Activated CD8-positive, alpha-beta memory T cell treated with anti-CD3 and anti-CD28 coated beads for 36 hours (primary cell): ENCODE measurements around the gene NPM1. TPM values are rescaled to one million over a fixed set of nuclear protein-coding genes. Genes with fewer than 3 reads are reported as not detected.

Experiments
- CTCF ChIA-PET: fragments of 350-600 bp; sonication (Branson Sonifier 250); formaldehyde crosslinking; loops from one replicate; lab custom pipeline; 2021; ENCODE audit warnings: antibody characterized with exemption; lab: Charles Lee
- POLR2A ChIA-PET: fragments of 350-600 bp; sonication (Branson Sonifier 250); formaldehyde crosslinking; loops from one replicate; lab custom pipeline; 2021; ENCODE audit warnings: antibody characterized with exemption; lab: Charles Lee
- total RNA-seq, 2 experiments: library from RNA; stranded (reverse); gene quantifications; one replicate each; pipeline ENCODE4 v1.2.3, GENCODE V29; 2021

Gene NPM1
- total RNA-seq, 2 experiments from 2014 or later = 4,582 to 4,673 TPM

- POLR2A ChIA-PET = interaction anchor here (0.6 kb wide), 1 partner anchor 495 kb away, joined by 3 read pairs; no protein-coding TSS in a partner anchor
- CTCF ChIA-PET = no interaction called here
Measured at GRCh38 chr5:171457208-171457981, 69.7 kb downstream of the NPM1 start.

GRCh38 chr5:171459839-171460238 lies 72.2 kb downstream of the NPM1 start:
- ChIA-PET POLR2A (no interaction called here), CTCF (no interaction called here)

Other genes starting within 250 kb of the NPM1 start
- gene TLX3, start 78.6 kb upstream of the NPM1 start, total RNA-seq = not detected
- under 1 TPM in 1 of 2 experiments, not detected in 1; 0.13 TPM for gene FGF18, start 31.8 kb downstream of the NPM1 start, total RNA-seq